OCI-LY1 (cell line): Measurements from ENCODE around the gene AKT2.

ENCODE experiments used
- EZH2 ChIP-seq: fragments of 200-600 bp; sonication (generic), shearing (Covaris generic); IDR thresholded peaks from 2 replicates; pipeline ENCODE4 v1.8.0; 2017; ENCODE audit warnings: borderline replicate concordance, mixed run types, mild to moderate bottlenecking, antibody characterized with exemption, low read length, moderate library complexity, mixed read lengths
- TF ChIP-seq, protein P1 (sequence below): fragments of 200-600 bp; sonication (generic), shearing (Covaris generic); IDR thresholded peaks from 2 replicates; pipeline ENCODE4 v1.5.1; 2017; ENCODE audit warnings: mild to moderate bottlenecking, antibody characterized with exemption, low read length, moderate library complexity, mixed read lengths

DNA sequence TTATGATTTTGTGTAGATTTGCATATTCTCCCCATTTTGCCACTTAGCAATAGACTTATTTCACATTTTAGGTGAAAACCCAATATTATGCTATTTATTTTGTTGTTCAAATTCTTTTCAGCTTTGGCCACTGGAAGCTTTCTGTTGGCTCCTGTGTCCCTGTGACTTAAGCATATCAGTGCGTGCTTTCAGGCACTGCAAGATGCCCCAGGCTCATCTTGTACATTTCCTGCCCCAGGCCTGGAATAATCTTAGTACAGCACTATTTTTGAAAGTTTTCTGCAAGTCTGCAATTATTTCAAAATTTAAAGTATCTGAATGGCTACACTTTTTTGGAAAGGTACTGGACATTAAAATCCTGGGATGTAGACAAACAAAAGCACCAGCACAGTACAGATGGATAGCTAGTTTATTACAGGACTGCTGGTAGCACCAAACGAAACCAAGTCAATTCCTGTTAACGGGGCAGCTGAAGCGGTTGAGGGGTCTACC is 55.2 kb downstream of the AKT2 start:
- TF ChIP-seq, protein P1, sequence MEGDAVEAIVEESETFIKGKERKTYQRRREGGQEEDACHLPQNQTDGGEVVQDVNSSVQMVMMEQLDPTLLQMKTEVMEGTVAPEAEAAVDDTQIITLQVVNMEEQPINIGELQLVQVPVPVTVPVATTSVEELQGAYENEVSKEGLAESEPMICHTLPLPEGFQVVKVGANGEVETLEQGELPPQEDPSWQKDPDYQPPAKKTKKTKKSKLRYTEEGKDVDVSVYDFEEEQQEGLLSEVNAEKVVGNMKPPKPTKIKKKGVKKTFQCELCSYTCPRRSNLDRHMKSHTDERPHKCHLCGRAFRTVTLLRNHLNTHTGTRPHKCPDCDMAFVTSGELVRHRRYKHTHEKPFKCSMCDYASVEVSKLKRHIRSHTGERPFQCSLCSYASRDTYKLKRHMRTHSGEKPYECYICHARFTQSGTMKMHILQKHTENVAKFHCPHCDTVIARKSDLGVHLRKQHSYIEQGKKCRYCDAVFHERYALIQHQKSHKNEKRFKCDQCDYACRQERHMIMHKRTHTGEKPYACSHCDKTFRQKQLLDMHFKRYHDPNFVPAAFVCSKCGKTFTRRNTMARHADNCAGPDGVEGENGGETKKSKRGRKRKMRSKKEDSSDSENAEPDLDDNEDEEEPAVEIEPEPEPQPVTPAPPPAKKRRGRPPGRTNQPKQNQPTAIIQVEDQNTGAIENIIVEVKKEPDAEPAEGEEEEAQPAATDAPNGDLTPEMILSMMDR: no peak
- TF ChIP-seq EZH2: no peak
